HT-29 (cell line): ENCODE measurements around the gene C8G. TPM values are rescaled to one million over a fixed set of nuclear protein-coding genes. Genes with fewer than 3 reads are reported as not detected.

ENCODE experiments used
- DNase-seq: peaks from one replicate; pipeline ENCODE4 v3.0.0-alpha.2; 2015; ENCODE audit warnings: low spot score
- total RNA-seq: library from RNA; depleted of rRNA; stranded (reverse); fragments of >200 nt; shearing (Covaris generic); gene quantifications from 2 replicates; pipeline ENCODE4 v1.2.3, GENCODE V29; 2014; rRNA removed

The C8G gene
- 0.71 and 2.6 TPM in 2 replicates for total RNA-seq

DNA sequence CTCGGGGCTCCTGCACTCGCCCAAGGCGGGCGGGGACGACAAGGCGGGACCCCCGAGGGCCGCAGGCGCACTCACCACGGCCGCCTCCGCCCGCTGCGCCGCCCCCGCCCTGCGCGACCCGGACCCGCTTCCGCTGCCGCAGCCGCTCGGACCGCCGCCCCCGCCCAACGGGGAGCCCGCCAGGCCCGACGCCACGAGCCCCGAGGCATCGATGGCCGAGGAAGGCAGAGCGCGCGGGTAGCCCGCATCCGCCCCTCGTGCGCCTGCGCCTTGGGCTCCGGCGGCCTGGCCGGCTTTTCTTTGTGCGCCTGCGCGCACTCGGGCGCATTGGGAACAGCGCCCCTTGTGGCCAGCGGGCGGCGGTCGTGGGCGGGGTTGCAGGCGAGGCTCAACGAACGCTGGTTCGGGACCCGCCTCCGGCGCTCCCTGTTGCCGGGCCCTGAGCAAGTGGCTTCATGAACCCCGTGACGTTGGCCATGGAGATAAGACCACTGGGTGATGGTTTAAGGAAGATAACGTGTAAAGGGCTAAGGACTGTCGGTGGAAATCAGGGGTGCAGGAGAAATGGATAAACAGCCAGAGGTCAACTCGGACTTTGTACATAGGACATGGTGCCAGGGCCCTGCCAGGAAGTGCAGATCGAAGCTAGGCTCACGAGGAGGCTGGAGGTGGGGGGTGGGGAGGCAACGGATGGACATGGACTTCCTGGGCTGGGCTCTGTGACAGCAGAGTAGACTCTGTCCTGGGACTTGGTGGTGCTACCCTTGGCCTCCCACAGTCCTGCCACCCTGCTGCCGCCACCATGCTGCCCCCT, at the start of gene C8G, which contains the start of gene FBXW5:
C8G (plus strand) TSS at position 725 of the 814 bp plus-strand sequence; CDS start at position 803, 78 bp downstream.
FBXW5 (minus strand) TSS at position 220 of the 814 bp plus-strand sequence. CDS start 655 bp downstream, outside the sequence.
- peak; percentile 95 for DNase-seq

DNA sequence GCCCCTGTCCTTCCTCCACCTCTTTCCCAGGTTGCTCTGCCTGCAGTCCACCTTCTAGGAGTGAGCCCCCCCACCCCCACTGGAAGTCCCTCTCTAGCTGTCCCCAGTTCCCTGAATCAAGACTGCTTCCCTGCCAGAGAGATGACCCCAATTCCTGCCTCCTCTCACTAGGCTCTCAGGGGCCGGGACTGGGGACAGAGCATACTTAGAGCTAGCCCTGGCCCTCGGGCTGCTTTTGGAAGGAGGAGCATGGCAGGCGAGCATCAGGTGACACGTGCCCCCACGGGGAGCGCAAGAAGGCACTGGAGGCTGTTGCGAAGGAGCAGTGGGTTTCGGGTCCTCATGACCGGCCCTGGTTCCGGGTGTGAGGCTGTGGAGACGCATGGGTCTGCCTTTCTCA, 49.0 kb upstream of the C8G start:
- no peak for DNase-seq

DNA sequence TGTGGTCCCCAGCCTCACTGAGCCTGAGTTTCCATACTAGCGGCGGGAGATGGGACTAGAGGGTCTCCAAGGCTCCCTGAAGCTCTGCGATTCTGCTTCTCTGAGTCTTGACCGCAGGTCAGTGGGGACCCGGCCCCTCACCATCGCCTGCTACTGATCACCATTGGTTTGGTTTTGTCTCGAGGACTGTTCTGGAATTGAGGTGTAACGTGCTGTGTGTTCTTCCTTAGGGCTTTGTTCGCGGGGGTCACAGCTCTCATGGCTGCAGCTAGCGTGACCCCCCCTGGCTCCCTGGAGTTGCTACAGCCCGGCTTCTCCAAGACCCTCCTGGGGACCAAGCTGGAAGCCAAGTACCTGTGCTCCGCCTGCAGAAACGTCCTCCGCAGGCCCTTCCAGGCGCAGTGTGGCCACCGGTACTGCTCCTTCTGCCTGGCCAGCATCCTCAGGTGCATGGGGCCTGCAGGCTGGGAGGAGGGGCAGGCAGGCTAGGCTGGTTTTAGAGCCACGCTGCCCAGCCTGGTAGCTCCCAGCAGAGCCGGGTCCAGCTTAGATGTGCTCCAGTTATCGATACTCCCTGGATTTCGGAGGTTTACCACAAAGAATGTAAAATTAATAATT, 46.5 kb upstream of the C8G start:
- no peak for DNase-seq

DNA sequence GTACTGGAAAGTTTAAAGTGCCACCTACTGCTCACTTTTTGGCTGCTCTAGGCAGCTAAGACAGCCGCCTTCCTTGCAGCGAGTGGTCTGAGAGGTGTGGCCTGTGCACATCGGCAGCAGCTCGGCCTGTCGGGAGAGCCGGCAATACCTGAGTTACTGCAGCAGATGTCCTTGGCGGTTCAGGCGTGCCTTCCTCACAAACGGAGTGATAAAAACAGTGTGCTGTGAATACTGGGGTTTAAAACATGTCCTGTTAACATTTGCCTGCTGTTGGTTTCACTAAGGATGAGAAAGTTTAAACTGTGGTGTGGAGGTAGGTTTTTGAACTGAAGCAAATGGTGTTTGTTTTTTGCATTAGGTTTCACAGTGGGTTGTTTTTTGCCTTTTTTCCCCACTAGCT, 45.8 kb upstream of the C8G start:
- peak; percentile 33 for DNase-seq

DNA sequence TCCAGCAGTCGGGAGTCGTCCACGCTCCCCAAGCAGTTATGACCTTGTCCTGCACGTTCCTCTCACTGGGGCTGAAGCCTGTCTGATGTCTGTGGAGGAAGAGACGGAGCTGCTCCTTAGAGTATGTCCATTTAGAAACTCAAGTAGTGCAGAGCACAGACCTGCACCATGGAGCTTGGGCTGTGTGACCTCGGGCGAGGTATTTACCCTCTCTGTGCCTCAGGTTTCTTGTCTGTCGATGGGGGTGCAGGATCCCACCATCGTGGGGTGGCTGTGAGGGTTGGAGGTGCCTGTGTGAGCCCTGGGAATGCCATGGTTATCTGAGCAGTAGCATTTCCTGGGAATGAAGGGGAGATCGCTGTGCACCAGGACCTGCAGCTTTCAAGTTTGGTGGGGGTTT, 44.5 kb upstream of the C8G start:
- DNase-seq, result no peak

DNA sequence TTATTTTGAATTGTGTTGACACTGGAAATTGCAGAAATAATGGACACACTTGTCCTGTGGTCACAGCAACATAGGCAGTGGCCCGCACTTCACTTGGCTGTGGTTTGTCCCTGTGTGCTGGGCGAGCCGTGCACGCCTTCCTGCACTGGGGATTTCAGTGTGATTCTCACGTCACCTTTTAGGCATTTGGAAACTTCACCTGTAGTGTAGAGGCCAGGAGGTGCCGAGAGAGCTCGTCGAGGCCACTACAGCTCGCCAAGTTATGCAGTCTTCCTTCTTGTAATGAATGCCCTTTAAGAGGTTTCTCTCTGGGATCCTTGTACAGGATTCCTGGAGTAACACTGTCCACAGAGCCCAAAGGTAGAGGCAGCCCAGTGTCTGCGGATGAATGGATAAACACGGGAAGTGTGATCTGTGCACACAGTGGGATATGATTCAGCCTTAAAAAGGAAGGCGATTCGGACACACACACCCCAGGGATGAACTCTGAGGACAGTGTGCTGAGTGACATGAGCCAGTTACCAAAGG, 44.0 kb upstream of the C8G start:
- DNase-seq, result no peak

DNA sequence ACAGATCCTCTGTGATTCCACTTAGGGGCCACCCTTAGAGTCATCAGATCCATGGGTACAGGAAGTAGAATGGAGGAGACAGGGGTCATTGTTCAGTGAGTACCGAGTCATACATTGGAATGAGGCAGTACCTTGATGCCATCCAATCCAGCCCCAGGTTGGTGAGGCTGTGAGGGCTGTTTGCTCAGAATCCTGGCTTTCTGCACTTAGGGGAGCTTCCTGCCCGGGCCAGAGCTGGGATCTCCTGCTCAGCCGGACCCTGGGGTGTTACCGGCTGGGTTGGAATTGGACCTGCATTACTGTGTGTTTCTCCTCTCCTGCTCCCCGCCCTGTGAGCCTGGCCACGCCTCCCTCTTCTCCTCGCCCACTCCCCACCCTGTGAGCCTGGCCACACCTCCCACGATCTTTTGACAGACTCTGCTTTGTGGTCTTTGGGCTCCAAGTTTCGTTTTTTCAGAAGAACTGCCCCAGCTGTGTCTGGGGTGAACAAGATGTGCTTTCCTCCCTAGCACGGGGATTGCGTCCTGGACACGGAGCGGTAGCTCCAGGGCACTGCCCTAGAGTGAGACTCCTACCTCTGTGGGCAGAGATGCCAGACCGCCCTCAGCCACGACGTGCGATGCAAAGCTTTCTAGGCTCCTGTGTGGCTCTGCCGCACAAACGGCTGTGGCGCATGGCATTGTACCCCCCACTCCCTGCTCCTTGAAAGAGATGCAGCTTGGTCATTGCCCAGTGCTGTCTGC, 43.4 kb upstream of the C8G start:
- peak; percentile 90 for DNase-seq

DNA sequence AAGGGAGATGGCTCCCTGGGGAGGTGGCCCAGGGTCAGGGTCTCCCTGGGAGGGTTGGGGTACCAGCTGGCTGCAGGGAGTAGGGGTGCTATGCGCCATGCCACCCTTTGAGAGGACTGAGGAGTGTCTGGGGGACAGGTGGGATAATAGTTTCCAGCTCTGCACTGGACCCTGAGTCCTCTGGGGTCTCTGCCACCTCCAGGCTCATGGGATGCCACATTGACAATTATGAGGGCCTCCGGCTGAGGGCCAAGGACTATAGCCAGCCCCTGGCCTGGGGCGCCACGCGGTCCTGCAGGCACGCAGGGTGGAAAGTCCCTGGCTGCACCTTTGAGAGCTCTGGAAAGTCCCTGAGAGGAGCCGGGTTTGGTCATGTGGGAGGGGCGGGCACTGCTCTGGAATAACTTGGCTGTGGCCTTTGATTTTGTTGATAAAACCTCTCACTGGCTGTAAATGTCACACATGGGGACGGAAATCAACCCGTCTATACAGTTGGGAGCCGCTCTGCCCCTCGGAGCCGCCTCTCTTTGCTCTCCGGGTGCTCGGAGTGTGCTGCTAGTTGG, 42.7 kb upstream of the C8G start:
- peak; percentile 90 for DNase-seq

DNA sequence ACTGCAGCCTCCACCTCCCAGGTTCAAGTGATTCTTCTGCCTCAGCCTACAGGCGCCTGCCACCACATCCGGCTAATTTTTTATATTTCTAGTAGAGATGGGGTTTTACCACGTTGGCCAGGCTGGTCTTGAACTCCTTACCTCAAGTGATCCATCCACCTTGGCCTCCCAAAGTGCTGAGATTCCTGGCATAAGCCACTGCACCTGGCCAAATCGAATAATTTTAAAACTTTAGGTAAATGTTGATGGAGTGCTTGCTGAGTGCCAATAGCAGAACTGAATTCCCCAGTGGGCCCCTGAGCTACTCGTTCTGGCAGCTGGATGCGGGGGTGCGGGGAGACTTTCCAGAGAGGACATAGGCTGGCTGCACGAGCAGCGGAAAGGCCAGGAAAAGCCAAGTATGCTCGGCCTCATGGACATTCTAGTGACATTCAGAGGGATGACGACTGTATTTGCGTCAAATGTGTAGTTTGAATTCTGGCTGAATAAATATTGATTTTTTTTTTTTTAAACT, 41.9 kb upstream of the C8G start:
- DNase-seq, result no peak

DNA sequence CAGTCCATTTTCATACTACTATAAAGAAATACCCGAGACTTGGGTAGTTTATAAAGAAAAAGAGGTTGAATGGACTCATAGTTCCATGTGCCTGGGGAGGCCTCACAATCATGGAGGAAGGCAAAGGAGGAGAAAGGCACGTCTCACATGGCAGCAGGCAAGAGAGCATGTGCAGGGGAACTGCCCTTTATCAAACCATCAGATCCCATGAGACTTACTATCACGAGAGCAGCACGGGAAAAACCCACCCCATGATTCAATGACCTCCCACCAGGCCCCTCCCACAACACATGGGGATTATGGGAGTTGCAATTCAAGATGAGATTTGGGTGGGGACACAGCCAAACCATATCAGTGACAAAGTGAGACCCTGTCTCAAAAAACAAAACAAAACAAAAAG, 38.8 kb upstream of the C8G start:
- DNase-seq, result no peak

DNA sequence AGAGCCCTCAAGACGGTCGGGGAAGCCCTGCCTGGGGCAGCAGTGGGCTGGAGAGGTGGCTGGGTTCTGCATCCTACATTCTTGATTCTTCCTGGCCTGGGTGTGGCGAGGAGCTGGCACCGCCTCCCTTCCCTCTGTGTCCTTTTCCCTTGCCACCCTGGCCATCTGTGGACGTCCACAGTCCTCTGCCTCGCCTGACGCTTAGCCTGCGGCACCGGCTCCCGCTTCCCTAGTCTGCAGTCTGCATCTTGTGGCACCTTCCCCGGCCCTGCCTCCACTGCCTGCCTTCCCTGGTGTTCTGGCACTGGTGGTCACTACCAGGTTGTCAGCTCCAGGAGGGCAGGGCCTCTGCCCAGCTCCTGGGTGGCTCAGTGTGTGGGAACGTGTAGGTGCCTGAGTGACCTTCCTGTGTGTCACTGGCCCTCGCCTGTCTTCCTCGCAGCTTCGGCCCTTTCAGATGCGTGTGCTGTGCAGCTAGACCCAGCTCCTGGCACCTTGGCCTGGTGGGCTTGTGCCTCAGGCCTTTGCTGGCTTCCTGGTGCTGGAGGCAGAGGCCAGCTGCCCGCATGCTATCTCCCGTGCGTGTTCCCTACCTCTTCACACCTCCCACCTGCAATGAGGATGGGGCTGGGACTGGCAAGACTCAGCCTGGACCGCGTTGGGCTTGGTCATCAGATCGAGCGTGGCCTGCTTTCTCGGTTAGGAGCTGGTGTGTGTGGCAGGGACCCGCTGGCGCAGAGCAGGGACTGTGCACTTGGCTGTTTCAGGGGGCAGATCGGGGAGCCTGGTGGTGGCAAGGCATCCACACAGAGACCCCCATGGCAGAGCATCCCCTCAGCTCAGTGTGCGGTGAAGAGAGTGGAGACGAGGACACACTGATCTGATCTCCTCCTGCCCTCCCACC, 37.8 kb upstream of the C8G start:
- DNase-seq, result no peak

DNA sequence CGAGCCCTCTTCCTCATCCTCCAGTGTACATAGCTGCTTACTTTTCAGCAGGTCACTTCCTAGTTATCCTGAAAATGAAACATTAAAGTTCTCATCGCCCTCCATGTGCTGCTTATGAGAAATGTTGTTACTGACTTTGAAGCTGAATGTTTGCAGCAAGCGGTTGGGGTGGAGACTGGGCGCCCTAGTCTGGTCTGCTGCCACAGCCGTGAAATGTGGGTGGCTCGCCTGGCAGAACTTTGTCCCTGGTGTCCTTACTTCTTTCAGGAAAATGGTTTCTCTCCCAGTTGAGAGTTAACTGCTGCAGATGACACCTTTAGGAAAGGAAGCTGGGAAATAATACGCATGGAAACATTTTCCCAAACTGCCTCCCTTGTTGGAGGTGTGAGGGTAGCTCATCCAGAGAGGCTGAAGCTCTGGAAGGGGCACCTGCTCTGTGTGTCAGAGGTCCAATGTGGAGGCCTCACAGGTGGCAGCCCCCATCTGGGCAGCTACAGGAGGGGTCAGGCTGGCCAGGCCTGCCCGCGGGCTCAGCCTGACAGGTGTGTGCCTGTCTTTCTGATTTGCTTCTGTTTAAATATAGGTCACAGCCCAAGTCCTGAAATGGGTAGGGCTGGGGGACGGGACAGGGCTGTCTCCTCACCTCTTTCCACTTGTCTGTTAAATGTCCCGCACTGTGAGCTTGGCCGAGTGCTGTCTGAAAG, 34.7 kb upstream of the C8G start:
- DNase-seq, result no peak

DNA sequence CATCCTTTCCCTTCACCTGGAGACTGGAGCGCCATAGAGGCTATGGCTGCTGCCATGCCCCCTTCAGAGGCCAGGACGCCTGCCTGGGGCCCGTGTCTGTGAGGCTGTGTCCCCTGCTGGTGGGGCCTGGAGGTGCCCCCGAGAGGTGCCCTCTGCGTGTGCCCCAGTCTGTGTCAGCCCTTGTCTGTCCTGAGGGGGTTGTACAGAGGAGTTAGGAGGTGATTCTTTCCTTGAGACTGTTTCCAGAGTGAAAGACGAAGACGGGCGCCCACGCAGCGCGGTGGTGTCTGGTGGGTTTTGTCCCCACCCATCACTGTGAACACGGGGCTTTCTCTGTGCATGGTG, 34.2 kb upstream of the C8G start:
- DNase-seq, result no peak

DNA sequence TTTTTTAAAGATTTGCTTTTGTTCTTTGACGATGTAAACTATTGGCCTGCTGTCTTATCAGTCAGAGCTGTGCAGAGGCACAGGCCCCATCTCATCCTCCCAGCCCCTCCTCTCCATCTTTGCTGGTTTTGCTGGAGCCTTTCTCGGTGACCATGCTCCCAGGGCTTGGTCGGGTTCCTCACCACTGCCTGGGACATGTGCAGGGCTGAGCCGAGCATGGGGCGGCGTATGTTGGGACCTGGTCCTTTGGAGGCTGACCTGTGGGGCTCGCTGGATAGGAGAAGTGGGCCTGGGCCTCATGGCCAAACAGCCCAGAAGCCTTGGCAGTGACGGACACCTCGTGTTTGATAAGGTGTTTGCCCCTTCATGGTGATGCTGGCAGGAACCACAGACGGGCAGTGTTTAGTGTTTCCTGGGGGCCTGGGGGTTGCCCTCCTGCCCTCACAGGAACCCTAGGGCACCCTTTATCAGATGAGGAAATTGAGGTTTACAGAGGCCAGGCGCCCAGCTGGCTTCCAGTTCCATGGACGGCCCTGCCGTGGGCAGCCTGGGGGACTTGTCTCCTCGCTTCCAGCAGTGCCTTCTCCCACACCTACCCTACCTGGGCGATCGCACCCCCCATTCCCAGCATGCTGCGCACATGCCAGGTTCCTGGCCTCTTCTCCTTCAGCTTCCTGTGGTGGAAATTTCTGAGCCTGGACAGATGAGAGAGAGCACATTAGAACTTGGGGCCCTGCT, 31.2 kb upstream of the C8G start:
- DNase-seq, result no peak

DNA sequence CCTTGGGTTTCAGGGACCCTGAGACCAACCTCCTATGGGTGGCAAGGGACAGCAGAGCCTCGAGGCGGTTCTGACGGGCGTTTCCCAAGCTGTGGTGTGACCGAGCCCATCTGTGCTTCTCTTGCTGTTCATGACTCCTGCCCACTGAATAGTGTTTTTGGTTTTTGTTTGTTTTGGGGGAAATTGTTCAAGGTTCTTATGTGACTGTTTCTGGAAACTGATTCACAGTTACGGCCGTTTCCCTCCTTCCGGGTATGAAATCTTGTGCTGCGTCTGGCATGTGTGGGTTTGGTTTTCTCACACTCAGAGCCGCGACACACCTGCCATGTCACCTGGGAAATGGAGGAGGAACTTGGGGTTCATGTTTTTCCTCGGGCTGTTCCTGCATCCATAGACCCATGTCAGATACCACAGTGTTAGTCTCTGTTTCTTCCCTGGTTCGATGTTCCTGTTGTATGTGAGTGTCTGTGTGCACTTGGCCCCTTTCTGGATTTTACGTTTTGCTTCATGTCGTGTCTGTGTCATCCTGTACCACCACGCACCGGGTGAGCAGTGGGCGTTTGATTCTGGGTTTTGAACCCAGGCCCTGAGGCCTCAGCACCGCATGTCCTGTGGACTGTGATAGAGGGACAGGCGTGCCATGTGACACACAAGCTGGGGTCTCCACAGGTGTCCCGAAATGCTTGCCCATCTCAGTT, 29.3 kb upstream of the C8G start:
- DNase-seq, result no peak

DNA sequence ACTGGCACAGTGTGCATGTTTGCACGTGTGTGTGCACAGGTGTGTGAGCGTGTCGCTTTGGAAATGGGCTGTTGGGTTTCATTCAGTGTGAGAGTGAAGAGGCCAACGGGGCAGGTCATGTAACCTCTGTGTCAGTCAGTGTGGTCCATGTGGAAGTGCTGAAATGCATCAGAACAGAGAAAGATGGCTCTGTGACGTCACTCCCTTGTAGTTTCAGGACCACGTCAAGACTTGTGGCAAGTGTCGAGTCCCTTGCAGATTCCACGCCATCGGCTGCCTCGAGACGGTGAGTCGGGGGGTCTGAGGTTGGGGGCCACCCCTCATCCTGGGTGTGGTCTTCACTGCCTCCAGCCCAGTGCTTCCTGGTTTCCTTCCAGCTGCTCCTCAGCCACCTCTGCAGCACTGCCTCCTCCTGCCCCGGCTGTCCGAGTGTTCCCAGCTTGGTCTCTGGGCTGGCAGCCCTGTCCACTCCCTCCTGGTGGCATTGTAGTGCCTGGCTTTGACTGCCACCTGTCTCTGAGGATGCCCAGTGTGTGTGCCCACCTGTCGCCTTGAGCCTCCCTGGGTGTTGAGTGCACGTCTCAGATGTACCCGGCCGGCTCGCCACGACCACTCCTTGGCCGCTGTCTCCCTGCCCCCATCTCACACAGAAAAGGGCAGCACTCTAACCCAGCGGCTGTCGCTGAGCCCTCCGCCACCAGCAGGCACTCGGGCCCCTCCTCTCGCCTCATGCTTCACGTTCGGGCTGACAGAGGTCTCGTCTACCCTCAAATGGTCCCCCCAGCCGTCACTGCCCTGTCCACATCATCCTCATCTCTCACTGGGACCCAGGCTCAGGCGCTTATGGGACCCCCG, 28.5 kb upstream of the C8G start:
- no peak for DNase-seq

DNA sequence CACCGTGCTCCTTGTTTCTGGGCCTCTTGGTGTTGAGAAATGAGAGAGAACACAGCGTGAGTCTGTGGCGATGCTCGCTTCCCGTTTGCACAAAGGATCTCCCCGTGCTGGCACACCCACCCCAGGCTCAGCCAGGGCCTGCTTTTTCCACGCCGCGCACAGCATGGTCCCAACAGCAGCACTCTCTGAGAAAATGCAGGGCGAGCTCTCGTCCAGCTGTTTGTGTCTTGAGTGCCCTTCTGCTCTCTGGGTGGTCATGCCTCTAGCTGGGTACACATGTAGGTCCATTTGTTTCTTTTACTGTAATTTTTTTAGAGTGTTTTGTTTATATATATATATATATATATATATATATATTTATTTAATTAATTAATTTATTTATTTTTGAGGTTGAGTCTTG, 27.1 kb upstream of the C8G start:
- no peak for DNase-seq

DNA sequence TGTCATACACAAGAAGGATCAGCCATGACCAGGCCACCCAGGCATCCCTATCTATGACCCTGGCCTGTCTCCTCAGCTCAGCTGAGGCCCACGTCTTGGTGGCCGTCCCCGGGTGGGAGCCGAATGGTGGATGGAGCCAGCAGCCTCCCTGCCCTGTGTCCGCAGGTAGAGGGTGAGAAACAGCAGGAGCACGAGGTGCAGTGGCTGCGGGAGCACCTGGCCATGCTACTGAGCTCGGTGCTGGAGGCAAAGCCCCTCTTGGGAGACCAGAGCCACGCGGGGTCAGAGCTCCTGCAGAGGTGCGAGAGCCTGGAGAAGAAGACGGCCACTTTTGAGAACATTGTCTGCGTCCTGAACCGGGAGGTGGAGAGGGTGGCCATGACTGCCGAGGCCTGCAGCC, 25.0 kb upstream of the C8G start:
- no peak for DNase-seq
